ENCODE results near the gene ICA1.

DNA sequence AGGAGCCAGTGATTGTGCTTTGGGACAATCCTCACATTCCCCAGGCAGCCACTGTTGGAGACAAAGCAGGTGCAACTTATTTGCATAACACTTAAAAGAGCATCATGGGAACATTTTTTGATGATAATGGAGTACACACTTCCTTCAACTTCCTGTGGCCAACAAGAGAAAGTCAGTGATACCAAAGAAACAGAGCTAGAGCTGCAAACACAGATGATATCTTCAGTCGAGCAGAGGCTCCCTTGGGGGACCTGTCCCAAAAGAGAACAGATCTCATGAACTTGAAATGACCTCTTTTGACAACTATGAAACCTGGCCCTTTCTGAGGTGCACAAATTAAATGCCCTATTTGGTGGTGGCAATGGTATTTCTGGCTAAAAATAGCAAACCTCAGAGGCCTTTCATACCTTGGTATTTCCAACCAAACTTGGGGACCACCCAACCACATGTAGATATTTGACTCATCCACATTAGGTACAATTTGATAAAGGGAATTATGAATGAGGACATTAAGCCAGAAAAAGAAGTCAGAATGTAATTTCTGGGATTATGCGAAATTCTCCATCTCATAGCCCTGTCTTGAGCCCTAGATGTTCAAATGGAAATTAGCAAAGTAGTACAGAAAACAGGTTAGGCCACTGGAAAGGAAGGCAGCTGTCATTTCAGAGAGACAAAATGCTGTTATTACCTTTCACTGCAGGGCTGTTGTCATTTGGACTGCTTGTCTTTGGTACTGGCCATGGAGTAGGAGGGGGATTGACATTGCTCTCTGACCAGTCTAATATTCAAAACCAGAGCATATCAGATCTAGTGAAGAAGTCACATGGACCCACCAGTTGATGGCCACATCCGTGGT is 146.2 kb downstream of the ICA1 start:
- TF ChIP-seq CTCF (IDR thresholded peaks at IDR 0.05; ENCODE audit: low read length): no peak
- no peak for TF ChIP-seq EZH2 (optimal IDR thresholded peaks at IDR 0.05; ENCODE audit: low read depth, low read length)
